Keratinocyte (primary cell): ENCODE data around the gene BNIP5.

Source experiments
- CTCF ChIP-seq, 3 experiments: IDR thresholded peaks in 1 of 3; conservative IDR thresholded peaks in 1 of 3; optimal IDR thresholded peaks in 1 of 3; 2 replicates in 2 of 3; 3 replicates in 1 of 3; pipeline versions ENCODE3 to v1.5.1; 2011; ENCODE audit warnings: low read length in 3 of 3, mild to moderate bottlenecking in 3 of 3, moderate library complexity in 2 of 3, control low read depth in 1 of 3, inconsistent platforms in 1 of 3; ENCODE audit not compliant: insufficient read depth in 2 of 3; ENCODE audit errors: extremely low read depth in 1 of 3
- EZH2 ChIP-seq: IDR thresholded peaks from one replicate; pipeline ENCODE4 v1.6.1; 2012; ENCODE audit warnings: inconsistent platforms, mild to moderate bottlenecking, low read length, moderate library complexity

- TF ChIP-seq CTCF (optimal IDR thresholded peaks at IDR 0.05 in 1 of 3, IDR thresholded peaks at IDR 0.05 in 1 of 3, conservative IDR thresholded peaks at IDR 0.05 in 1 of 3; ENCODE audit: extremely low read depth in 1 of 3, insufficient read depth in 2 of 3, low read length in 3 of 3) (no peak), EZH2 (no peak)
These were observed 28.2 kb downstream of the BNIP5 start for GRCh38 chr6:36308514-36308913.
